A549 (cell line): ENCODE data around the gene MST1. TPM values are rescaled to one million over a fixed set of nuclear protein-coding genes. Genes with fewer than 3 reads are reported as not detected.

Experiments
- ATAC-seq, 2 experiments: fragments of 200-7000 bp in 1 of 2; fragments of >200 bp in 1 of 2; cut with Nextera tagmentation in 1 of 2; cut with Tn5 transposase in 1 of 2; 3 replicates each; pipeline versions ENCODE4 v1.8.0 to v1.9.1; 2018 to 2020; ENCODE audit warnings: mild to moderate bottlenecking in 1 of 2, moderate library complexity in 1 of 2
- CTCF ChIA-PET: fragments of 300-600 bp; sonication (Branson Sonifier 250); formaldehyde crosslinking; extraction: SDS; loops from one replicate; lab custom pipeline; 2021; ENCODE audit warnings: antibody characterized with exemption, inconsistent platforms; lab: Yijun Ruan, JAX
- POLR2A ChIA-PET: fragments of 350-600 bp; formaldehyde crosslinking; extraction: SDS; loops from one replicate; lab custom pipeline; 2021; ENCODE audit warnings: antibody characterized with exemption, inconsistent platforms; lab: Yijun Ruan, JAX
- DNase-seq, 2 experiments: peaks; one replicate each; pipeline versions ENCODE4 v3.0.0 to v3.0.0-alpha.2; 2011 to 2016; ENCODE audit warnings: low read depth in 1 of 2, low spot score in 1 of 2
- FAIRE-seq: peaks from 2 replicates; lab custom pipeline; 2011; peaks lifted over from hg19 to GRCh38; lab: Jason Lieb, UNC
- H3K27ac ChIP-seq, 2 experiments: fragments of >200 bp; sonication (Bioruptor Twin); formaldehyde crosslinking; 3 replicates each; pipeline ENCODE4 v1.5.1; 2016 to 2017
- H3K4me1 ChIP-seq: fragments of >200 bp; sonication (Bioruptor Twin); formaldehyde crosslinking; 3 replicates; pipeline ENCODE4 v1.6.1; 2016
- H3K4me2 ChIP-seq: fragments of >200 bp; sonication (Bioruptor Twin); formaldehyde crosslinking; 3 replicates; pipeline ENCODE4 v1.6.1; 2016
- H3K4me3 ChIP-seq: fragments of >200 bp; sonication (Bioruptor Twin); formaldehyde crosslinking; 3 replicates; pipeline ENCODE4 v1.5.1; 2016
- H3K9me3 ChIP-seq: fragments of >200 bp; sonication (Bioruptor Twin); formaldehyde crosslinking; 3 replicates; pipeline ENCODE4 v1.6.1; 2016
- CHD4 ChIP-seq: fragments of 200-600 bp; sonication (generic); IDR thresholded peaks from 2 replicates; pipeline ENCODE4 v1.6.1; 2016; ENCODE audit warnings: antibody characterized with exemption, mild to moderate bottlenecking, borderline replicate concordance
- EHF ChIP-seq: fragments of 250-450 bp; sonication (Bioruptor Pico); IDR thresholded peaks from 2 replicates; pipeline ENCODE4 v1.5.0; 2020; ENCODE audit warnings: mild to moderate bottlenecking
- ESRRA ChIP-seq: fragments of 150-350 bp; IDR thresholded peaks from 2 replicates; pipeline ENCODE4 v1.6.1; 2014; ENCODE audit warnings: mild to moderate bottlenecking, low read length, borderline replicate concordance
- FOXS1 ChIP-seq: fragments of 250-450 bp; sonication (Bioruptor Pico); IDR thresholded peaks from 2 replicates; pipeline ENCODE4 v1.5.0; 2020; ENCODE audit warnings: mild to moderate bottlenecking, moderate library complexity
- HEYL ChIP-seq: fragments of 250-450 bp; sonication (Bioruptor Pico); IDR thresholded peaks from 2 replicates; pipeline ENCODE4 v1.8.0; 2021; ENCODE audit warnings: mild to moderate bottlenecking, moderate library complexity
- PHF8 ChIP-seq: fragments of 200-600 bp; sonication (generic); IDR thresholded peaks from 2 replicates; pipeline ENCODE4 v1.6.1; 2016; ENCODE audit warnings: low read depth, mild to moderate bottlenecking, antibody characterized with exemption, moderate library complexity, borderline replicate concordance
- RARB ChIP-seq: fragments of 250-450 bp; sonication (Bioruptor Pico); IDR thresholded peaks from 2 replicates; pipeline ENCODE4 v1.8.0; 2021; ENCODE audit warnings: mild to moderate bottlenecking, moderate library complexity
- SMC3 ChIP-seq: fragments of >200 bp; sonication (Bioruptor Twin); formaldehyde crosslinking; IDR thresholded peaks from 3 replicates; pipeline ENCODE4 v1.6.1; 2018; ENCODE audit warnings: inconsistent platforms
- WGBS: methylation state at CpG from one replicate; pipeline ENCODE4 v1.1.6; 2017; ENCODE audit errors: missing lambda C conversion rate; 5-methylcytosine and 5-hydroxymethylcytosine counted together
- polyA plus RNA-seq, 4 experiments: library from polyadenylated mRNA; depleted of rRNA in 3 of 4; stranded (reverse); fragments of >200 nt; fragmentation: RNase III in 1 of 4; extraction: RNeasy Plus Mini Kit Qiagen cat#74134 plus additional on column Dnase treatment in 1 of 4; gene quantifications; 2 replicates in 3 of 4; 3 replicates in 1 of 4; pipeline ENCODE4 v1.2.3, GENCODE V29; 2011 to 2017
- TF ChIP-seq, protein P1 (sequence below): fragments of 150-350 bp; IDR thresholded peaks from 2 replicates; pipeline ENCODE4 v1.6.1; 2014; ENCODE audit warnings: low read depth, mild to moderate bottlenecking, low read length
- TF ChIP-seq, protein P2 (sequence below): IDR thresholded peaks from 2 replicates; pipeline ENCODE4 v1.6.1; 2012; ENCODE audit warnings: low read depth, borderline replicate concordance
- TF ChIP-seq, protein P3 (sequence below): fragments of 250-450 bp; sonication (Bioruptor Pico); IDR thresholded peaks from 2 replicates; pipeline ENCODE4 v1.5.0; 2020; ENCODE audit warnings: low read depth, mild to moderate bottlenecking, moderate library complexity
- TF ChIP-seq, protein P4 (sequence below): fragments of 250-450 bp; sonication (Bioruptor Pico); IDR thresholded peaks from 2 replicates; pipeline ENCODE4 v1.5.0; 2021; ENCODE audit warnings: mild to moderate bottlenecking, moderate library complexity, borderline replicate concordance
- TF ChIP-seq, protein P5 (sequence below): fragments of 200-600 bp; sonication (generic); IDR thresholded peaks from 2 replicates; pipeline ENCODE4 v1.6.1; 2016; ENCODE audit warnings: antibody characterized with exemption, mild to moderate bottlenecking, moderate library complexity
- TF ChIP-seq, protein P6 (sequence below): fragments of >200 bp; sonication (Bioruptor Twin); formaldehyde crosslinking; IDR thresholded peaks from 2 replicates; pipeline ENCODE4 v1.6.1; 2016
- TF ChIP-seq, protein P7 (sequence below): fragments of 450-650 bp; IDR thresholded peaks from 2 replicates; pipeline ENCODE4 v1.6.1; 2014; ENCODE audit warnings: antibody characterized with exemption

Gene MST1
- polyA plus RNA-seq, 2 of the 4 experiments (the other 2 are of a cell fraction) = 3.6 to 4.9 TPM

DNA sequence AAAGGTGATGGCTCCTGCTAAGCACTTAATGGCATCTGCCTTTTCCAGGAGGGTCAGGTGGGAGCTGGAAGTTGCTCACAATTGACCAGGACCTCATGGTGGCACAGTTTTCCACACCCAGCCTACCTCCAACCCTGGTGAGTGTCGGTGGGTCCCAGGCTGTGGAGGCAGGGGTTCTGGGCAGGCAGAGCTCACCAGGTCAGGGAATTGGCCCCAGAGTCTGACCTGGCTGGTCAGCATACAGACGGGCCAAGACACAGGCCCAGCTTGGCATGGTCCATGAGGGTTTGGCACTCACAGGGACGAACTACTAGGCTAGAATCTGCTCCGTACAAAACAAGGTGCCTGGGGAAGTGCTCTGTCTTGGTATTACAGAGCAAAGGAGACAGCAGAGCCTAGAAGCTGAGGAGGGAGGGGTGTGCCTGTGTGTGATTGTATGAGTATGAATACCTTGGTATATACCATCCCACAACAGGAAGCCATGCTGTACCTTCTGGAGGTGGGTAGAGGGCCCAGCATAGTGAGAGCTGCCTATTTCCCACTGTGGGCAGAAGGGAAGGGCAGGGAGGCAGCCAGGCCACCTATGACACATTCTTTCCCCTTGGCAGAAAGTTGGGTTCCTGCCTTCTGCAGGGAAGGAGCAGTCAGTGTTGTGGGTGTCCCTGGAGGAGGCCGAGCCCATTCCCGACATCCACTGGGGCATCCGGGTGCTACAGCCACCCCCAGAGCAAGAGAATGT is 8.6 kb downstream of the MST1 start (continued):
- TF ChIP-seq, protein P1, sequence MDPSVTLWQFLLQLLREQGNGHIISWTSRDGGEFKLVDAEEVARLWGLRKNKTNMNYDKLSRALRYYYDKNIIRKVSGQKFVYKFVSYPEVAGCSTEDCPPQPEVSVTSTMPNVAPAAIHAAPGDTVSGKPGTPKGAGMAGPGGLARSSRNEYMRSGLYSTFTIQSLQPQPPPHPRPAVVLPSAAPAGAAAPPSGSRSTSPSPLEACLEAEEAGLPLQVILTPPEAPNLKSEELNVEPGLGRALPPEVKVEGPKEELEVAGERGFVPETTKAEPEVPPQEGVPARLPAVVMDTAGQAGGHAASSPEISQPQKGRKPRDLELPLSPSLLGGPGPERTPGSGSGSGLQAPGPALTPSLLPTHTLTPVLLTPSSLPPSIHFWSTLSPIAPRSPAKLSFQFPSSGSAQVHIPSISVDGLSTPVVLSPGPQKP = no peak
- TF ChIP-seq, protein P2, sequence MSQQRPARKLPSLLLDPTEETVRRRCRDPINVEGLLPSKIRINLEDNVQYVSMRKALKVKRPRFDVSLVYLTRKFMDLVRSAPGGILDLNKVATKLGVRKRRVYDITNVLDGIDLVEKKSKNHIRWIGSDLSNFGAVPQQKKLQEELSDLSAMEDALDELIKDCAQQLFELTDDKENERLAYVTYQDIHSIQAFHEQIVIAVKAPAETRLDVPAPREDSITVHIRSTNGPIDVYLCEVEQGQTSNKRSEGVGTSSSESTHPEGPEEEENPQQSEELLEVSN = no peak

DNA sequence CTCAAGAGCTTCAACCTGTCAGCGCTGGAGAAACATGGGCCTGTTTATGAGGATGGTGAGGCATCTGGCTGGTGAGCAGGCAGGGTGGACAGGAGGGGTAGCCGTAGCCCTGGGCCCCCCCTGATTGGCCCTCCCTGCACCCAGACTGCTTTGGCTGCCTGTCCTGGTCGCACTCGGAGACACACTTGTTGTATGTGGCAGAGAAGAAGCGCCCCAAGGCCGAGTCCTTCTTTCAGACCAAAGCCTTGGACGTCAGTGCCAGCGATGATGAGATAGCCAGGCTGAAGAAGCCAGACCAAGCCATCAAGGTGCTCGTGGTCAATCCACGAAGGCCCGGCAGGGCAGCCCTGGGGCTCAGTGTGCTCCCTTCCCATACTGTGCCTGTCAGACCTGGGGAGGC is 13.4 kb downstream of the MST1 start:
- ATAC-seq = no peak

More for the DNA sequence above, 13.4 kb downstream of the MST1 start:
- Histone ChIP-seq H3K4me1 (peaks cover 12% of the 10 kb centered on the region; the same call in 2 of the 3 replicates), H3K4me2 (no peak overlapping the region), H3K9me3 (no peaks in the 10 kb centered on the region), H3K4me3 (no peak overlapping the region), H3K27ac (no peak overlapping the region)
- 100% methylated on average over 3 of the region's 11 CpGs for WGBS
- ChIA-PET CTCF (interaction anchor here (1.5 to 3.9 kb wide), 2 partner anchors 12 to 136 kb away, joined by 3 to 30 read pairs; no protein-coding TSS in a partner anchor), POLR2A (no interaction called here)
- FAIRE-seq (no peak), DNase-seq (no peak)
- TF ChIP-seq EHF (CRISPR knock-in tag) (no peak), FOXS1 (CRISPR knock-in tag) (no peak), CHD4 (no peak), HEYL (CRISPR knock-in tag) (no peak), PHF8 (no peak), RARB (no peak), SMC3 (no peak), ESRRA (no peak)
- TF ChIP-seq, protein P3, sequence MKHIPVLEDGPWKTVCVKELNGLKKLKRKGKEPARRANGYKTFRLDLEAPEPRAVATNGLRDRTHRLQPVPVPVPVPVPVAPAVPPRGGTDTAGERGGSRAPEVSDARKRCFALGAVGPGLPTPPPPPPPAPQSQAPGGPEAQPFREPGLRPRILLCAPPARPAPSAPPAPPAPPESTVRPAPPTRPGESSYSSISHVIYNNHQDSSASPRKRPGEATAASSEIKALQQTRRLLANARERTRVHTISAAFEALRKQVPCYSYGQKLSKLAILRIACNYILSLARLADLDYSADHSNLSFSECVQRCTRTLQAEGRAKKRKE (CRISPR knock-in tag) = no peak
- TF ChIP-seq, protein P4, sequence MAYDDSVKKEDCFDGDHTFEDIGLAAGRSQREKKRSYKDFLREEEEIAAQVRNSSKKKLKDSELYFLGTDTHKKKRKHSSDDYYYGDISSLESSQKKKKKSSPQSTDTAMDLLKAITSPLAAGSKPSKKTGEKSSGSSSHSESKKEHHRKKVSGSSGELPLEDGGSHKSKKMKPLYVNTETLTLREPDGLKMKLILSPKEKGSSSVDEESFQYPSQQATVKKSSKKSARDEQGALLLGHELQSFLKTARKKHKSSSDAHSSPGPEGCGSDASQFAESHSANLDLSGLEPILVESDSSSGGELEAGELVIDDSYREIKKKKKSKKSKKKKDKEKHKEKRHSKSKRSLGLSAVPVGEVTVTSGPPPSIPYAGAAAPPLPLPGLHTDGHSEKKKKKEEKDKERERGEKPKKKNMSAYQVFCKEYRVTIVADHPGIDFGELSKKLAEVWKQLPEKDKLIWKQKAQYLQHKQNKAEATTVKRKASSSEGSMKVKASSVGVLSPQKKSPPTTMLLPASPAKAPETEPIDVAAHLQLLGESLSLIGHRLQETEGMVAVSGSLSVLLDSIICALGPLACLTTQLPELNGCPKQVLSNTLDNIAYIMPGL = no peak
- TF ChIP-seq, protein P5, sequence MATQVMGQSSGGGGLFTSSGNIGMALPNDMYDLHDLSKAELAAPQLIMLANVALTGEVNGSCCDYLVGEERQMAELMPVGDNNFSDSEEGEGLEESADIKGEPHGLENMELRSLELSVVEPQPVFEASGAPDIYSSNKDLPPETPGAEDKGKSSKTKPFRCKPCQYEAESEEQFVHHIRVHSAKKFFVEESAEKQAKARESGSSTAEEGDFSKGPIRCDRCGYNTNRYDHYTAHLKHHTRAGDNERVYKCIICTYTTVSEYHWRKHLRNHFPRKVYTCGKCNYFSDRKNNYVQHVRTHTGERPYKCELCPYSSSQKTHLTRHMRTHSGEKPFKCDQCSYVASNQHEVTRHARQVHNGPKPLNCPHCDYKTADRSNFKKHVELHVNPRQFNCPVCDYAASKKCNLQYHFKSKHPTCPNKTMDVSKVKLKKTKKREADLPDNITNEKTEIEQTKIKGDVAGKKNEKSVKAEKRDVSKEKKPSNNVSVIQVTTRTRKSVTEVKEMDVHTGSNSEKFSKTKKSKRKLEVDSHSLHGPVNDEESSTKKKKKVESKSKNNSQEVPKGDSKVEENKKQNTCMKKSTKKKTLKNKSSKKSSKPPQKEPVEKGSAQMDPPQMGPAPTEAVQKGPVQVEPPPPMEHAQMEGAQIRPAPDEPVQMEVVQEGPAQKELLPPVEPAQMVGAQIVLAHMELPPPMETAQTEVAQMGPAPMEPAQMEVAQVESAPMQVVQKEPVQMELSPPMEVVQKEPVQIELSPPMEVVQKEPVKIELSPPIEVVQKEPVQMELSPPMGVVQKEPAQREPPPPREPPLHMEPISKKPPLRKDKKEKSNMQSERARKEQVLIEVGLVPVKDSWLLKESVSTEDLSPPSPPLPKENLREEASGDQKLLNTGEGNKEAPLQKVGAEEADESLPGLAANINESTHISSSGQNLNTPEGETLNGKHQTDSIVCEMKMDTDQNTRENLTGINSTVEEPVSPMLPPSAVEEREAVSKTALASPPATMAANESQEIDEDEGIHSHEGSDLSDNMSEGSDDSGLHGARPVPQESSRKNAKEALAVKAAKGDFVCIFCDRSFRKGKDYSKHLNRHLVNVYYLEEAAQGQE = no peak
- TF ChIP-seq, protein P6, sequence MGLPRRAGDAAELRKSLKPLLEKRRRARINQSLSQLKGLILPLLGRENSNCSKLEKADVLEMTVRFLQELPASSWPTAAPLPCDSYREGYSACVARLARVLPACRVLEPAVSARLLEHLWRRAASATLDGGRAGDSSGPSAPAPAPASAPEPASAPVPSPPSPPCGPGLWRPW = no peak
- TF ChIP-seq, protein P7, sequence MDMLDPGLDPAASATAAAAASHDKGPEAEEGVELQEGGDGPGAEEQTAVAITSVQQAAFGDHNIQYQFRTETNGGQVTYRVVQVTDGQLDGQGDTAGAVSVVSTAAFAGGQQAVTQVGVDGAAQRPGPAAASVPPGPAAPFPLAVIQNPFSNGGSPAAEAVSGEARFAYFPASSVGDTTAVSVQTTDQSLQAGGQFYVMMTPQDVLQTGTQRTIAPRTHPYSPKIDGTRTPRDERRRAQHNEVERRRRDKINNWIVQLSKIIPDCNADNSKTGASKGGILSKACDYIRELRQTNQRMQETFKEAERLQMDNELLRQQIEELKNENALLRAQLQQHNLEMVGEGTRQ = no peak
- TF ChIP-seq, all 56 proteins: peak for 0
